Measurements from ENCODE around the gene ANKMY1.

ANKMY1 gene

DNA sequence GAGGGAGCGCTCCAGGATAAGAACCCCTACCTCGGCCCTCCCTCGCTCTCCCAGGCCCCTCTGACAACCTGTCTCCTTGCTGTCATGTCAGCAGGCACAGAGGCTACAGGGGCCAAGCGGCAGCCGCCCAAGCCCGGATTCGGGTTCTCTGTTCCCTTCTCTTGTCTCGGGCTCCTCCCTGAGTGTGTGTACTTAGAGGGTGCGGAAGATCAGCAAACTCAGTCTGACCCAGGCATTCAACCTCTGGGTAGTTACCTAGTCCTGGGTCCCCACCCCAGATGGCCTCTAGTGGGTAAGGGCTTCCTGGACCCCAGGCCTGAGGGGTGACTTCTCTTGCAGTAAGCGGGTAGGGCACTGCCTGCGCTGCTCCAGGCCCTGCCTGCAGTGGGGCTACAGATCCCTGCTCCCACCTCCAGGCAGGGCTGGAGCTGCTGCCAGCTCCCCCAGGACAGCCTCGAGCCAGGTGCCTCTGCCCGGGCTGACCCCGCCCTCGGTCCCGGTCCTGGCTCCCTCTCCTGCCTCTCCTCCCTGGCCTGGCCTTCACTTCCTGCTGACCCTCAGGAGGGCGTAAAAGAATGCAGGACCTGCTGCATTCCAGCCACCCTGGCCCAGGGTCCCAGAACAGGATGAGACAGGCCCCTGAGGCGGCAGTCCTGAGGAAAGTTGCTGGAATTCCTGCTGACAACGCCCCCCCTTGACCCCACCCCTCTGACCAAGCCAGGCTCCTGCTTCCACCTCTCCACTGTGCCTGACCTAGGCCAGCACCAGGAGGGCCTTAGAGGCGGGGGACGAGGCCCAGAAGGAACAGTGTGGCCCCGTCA, 100.4 kb downstream of the ANKMY1 start:
- no peak overlapping the region for H3K4me3 ChIP-seq (replicated peaks; ENCODE audit: low read depth, low read length)
- no peak for DNase-seq (ENCODE audit: extremely low read depth, low read depth)
- TF ChIP-seq, protein P1, sequence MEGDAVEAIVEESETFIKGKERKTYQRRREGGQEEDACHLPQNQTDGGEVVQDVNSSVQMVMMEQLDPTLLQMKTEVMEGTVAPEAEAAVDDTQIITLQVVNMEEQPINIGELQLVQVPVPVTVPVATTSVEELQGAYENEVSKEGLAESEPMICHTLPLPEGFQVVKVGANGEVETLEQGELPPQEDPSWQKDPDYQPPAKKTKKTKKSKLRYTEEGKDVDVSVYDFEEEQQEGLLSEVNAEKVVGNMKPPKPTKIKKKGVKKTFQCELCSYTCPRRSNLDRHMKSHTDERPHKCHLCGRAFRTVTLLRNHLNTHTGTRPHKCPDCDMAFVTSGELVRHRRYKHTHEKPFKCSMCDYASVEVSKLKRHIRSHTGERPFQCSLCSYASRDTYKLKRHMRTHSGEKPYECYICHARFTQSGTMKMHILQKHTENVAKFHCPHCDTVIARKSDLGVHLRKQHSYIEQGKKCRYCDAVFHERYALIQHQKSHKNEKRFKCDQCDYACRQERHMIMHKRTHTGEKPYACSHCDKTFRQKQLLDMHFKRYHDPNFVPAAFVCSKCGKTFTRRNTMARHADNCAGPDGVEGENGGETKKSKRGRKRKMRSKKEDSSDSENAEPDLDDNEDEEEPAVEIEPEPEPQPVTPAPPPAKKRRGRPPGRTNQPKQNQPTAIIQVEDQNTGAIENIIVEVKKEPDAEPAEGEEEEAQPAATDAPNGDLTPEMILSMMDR (IDR thresholded peaks at IDR 0.05; ENCODE audit: low read depth, low read length, missing control alignments) = no peak

DNA sequence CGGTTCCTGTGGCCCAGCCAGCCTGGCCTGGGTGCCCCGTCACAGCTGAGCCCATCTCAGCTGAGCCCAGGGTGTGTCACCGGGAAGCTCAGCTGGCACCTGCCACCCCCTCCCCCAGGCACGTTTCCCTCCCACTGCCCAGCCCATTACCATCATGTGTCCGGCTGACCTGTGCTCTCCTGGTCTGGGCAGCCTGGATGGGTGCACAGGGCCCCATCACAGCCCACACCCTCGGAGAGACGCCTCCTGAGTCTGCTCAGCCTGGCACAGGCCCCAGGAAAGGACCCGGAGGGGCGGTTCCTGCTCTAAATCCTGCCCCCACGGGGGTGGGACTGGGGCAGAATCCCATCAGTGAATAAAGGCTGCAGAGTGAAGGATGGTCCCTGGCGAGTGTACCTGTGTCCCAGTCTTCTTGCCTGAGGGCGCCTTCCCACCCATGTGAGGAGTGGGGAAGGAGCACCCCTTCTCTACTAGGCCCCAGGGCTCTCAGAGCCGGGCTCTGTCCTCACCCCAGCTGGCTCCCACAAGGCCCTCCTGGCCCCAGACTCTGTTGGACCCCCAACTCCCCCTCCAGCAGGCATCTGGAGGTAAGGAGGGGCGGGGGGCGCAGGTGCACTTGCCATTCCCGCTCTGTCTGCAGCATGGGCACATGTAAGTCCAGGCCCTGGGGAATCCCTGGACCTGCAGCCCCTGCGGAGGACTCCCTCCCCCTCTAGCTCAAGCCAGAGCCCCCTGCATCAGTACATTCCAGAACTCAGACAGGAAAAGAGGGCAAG, 101.2 kb downstream of the ANKMY1 start:
- TF ChIP-seq, protein P1 (IDR thresholded peaks at IDR 0.05; ENCODE audit: low read depth, low read length, missing control alignments) = no peak
- no peak overlapping the region for H3K4me3 ChIP-seq (replicated peaks; ENCODE audit: low read depth, low read length)

DNA sequence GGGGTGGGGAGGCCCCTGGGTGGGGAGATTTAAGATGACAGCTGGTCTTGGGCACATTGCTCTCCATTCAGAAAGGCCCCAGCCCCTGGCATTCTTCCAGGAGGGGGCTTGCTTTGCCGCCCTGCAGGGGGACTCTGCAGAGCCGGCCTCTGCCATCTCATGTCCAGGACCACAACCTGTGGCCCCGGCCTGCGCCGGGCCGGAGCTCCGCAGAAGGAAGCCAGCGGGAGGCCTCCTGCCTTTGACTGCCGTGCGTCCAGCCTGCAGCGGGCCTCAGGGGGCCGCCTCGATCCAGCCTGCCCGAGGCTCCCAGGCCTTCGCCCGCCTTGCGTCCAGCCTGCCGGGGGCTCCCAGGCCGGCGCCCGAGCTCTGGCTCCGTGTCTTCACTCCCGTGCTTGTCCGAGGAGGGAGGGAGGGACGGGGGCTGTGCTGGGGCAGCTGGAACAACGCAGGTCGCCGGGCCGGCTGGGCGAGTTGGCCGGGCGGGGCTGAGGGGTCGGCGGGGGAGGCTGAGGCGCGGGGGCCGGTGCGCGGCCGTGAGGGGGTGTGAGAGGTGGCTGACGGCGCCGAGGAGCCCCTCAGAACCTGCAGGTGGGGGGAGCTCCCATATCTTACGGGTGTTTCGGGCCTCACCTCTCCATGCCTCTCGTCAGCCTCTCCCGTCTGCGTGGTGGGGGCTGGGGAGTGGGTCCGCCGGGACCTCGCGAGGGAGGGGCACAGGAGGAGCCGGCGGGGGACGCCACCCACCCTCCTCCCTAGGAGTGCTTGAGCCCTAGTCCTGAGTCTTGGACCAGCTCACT, 101.9 kb downstream of the ANKMY1 start:
- no peak overlapping the region for H3K4me3 ChIP-seq (replicated peaks; ENCODE audit: low read depth, low read length)
- no peak for DNase-seq (ENCODE audit: extremely low read depth, low read depth)
- TF ChIP-seq, protein P1 (IDR thresholded peaks at IDR 0.05; ENCODE audit: low read depth, low read length, missing control alignments) = no peak

More for the DNA sequence above, 101.2 kb downstream of the ANKMY1 start:
- no peak for DNase-seq (ENCODE audit: extremely low read depth, low read depth)

DNA sequence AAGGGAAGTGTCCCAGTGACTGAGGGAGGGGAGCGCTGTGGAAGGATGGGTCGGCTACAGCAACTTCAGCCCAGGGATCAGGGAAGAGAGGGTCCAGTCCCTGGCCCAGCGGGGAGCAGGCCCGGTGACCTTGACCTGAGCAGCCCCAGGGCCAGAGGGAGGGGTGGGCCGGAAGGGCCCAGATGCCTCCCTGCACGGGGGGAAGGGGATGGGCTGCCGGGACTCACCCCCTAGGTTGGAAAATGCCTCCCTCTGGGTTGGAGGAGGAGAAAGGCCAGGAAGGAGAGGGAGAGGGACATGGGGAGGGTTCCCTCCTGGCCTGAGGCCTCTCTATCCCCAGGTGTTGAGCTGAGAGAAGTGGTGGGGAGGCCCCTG, 102.5 kb downstream of the ANKMY1 start:
- no peak overlapping the region for H3K4me3 ChIP-seq (replicated peaks; ENCODE audit: low read depth, low read length)
- TF ChIP-seq, protein P1 (IDR thresholded peaks at IDR 0.05; ENCODE audit: low read depth, low read length, missing control alignments) = no peak
- no peak for DNase-seq (ENCODE audit: extremely low read depth, low read depth)

DNA sequence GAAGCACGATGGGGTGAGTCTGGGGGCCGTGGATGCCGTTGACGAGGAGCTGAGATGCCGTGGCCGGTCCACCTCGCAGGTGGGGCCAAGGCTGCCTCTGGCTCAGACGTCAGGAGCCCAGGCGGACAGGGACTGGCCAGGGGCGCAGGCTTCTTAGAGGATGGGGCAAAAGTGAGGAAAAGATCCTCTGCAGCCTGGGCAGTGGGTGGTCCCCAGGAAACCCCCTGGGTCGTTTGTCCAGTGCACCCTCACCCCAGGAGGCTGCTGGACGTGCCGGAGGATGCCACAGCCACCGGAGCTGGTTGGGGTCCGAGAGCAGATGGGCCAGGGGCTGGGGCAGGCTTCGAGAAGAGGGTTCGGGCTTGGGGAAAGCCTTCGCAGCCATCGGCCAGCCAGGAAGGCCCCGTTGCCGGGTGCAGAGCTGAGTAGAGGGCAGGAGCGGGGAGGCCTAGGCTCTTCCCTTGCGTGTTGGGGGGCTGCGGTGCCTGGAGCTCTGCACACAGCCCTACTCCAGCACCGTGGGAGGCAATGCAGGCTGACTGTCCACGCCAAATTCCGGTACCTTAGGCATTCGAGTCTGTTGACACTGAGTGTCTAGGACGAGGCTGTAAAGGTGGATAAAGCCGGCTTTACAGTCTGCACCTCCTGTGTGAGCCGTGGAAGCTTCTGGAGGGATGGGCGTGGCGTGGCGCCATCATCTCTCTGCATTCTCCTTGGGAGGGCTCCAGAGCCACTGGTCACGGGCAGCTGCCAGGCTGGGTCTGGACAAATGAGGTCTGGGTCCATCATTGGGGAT, 103.5 kb downstream of the ANKMY1 start:
- TF ChIP-seq, protein P1 (IDR thresholded peaks at IDR 0.05; ENCODE audit: low read depth, low read length, missing control alignments) = no peak
- no peak for DNase-seq (ENCODE audit: extremely low read depth, low read depth)
- no peak overlapping the region for H3K4me3 ChIP-seq (replicated peaks; ENCODE audit: low read depth, low read length)
